Measurements from ENCODE around the gene MFSD8.

GRCh38 chr4:127896069-127896468 is 68.9 kb downstream of the MFSD8 start:
- TF ChIP-seq CTCF (IDR thresholded peaks at IDR 0.05): no peak
- TF ChIP-seq POLR2A (IDR thresholded peaks at IDR 0.05): no peak

All from right lobe of liver (tissue), 4 donors.